NCI-H2196 treated with DMSO at 0.1 percent for 48 hours (cell line): ENCODE measurements around the gene RNASEH2A.
"Not testable (repeated sequence)": the region's sequence is repeated elsewhere in the genome, so short reads cannot be mapped to it uniquely, and the experiment has no call there.

Experiments used
- DNase-seq: peaks from one replicate; lab custom pipeline; 2025; ENCODE audit not compliant: unreplicated experiment; lab: John Stamatoyannopoulos, UW

Gene RNASEH2A

DNA sequence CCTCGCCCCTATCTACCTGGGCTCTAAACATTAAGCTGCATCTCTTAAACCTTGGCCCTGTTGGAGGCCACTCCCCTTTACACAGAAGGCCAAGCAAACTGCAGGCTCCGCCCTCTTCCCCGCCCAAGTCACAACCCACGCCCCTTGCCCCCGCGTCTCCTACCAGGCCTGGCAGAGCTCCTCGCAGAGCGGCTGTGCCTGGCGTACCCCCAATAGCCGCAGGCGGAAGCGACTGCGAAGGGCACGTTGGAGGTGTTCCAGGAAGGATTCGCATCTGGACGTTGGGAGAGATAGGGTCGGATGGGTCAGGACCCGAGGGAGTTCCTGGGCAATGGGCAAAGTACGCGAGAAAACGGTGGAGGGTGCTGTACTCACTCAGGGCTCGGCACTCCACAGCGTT is 22.1 kb downstream of the RNASEH2A start:
- DNase-seq: peak; percentile 73

DNA sequence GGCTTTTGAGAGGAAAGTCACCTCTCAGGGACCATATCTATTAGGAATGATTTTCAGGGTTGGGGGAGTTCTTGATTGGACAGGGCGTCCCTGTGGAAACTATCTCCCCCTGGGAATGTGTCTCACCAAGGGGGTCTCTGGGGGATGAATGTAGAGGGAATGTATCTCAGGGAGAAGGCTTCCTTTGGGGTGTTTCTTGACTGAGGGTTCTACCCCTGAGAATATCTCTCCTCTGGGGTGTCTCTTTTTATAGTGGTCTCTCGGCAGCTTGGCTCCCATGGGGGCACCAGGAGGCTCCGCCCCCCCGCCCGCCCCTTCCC is 27.0 kb downstream of the RNASEH2A start:
- no peak for DNase-seq

DNA sequence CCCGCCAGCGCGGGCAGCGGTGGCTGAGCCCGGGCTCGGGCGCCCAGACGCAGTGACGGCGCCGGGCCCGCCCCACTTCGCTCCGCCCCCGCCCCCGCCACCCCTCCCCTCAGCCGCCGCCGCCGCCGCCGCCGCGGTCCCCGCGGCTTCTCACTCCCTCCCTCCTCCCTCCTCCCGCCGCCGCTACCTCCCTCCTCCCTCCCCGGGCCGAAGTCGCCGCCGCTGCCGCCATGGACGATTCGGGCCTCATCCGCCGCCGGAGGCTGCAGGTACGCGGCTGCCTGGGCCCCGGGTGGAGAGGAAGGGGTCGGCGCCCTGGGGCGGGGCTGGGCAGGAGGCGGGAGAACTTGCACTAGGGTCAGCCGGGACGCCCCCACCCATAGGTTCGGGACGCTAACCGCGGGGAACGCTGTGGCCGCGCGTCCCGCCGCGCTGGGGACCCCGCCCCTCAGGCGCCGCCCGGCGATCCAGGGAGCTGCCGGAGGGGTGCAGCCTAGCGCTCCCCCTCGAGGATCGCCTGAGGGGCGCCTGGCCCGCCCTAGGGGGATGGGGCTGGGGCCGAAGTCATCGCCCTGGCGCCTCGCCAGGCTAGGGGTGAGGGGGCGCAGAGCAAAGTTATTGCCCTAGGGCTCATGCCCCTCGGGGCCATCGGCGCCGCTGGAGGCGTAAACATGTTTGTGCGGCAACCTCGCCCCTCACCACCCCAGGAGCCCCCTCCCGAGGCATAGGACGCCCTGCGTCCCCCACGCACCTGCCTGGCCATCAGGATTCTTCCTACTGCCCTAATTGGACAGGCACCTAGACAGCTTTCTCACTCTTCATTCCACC is 27.6 kb downstream of the RNASEH2A start:
- peak; percentile 36 for DNase-seq

DNA sequence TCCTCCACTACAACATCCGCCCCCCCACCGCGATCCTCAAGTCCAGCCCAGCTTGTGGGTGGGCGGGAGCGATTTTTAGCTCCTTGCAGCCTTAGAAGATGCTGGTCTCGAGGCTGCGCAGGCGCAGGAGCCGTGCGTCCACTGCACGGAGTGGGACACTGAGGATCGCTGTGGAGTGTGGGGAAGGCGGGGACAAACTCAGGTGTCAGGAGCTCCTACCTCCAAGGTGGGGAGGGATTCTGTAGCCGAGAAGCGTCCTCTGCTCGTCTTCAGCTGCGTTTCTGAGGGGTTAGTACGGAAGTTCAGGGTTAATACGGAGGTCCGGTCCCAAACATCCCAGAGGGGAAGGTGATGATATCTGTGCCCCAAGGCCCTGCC is 28.2 kb downstream of the RNASEH2A start, which contains the start of gene RTBDN:
Gene RTBDN (minus strand): TSS at position 14 of the 378 bp plus-strand sequence. CDS start 4,600 bp downstream, outside the sequence.
- peak; percentile 42 for DNase-seq

DNA sequence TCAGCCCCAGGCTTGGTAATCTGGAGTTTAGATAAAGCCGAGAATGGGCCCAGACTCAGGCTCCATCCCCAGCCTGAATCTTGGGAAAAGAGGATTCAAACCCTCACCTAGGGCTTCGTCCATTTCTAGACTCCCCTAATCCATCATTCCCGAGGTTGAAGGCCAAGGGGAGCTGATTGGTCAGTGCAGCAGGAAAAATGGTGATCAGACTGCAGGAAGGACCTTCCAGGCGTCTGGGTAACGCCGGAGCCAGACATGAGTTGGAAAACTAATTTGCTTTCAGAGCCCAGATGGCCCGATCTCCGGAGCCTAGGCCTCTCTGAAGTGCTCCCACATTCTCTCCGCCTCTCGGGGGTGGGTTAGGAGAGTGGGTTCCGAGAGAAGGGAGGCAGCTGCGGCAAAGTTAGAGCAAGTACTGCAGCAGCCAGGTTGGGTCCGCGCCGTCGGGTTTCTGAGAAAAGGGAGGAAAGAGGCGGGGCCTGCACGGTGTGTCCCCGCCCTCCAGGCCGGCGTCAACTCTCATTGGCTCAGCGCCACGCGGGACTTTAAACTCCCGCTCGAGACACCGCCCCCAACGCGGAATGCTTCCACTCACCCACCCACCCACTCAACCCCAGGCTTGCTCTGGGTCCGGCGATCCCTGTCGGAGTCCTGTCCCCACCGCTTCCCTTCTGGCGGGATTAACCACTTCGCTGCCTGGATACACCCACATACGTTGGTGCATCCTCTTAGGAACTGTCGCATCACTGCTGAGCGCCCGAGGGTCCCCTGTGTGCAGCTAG is 28.8 kb downstream of the RNASEH2A start:
- DNase-seq: peak; percentile 71

DNA sequence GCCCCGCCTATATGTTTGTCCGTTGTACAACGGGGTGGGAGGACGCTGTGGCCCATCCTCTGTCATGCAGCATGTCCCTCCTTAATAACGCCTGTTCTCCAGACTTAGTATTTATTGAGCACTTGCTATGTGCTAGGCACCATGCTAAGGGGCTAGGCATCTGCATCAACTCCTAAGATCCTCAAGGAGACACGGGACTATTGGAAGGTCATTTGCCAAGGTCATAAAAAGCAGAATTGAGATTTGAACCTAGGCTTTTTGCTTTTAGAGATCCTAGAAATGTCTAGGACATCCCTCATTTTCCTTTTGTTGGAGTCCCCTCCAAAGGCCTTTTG is 30.1 kb downstream of the RNASEH2A start:
- no peak for DNase-seq

DNA sequence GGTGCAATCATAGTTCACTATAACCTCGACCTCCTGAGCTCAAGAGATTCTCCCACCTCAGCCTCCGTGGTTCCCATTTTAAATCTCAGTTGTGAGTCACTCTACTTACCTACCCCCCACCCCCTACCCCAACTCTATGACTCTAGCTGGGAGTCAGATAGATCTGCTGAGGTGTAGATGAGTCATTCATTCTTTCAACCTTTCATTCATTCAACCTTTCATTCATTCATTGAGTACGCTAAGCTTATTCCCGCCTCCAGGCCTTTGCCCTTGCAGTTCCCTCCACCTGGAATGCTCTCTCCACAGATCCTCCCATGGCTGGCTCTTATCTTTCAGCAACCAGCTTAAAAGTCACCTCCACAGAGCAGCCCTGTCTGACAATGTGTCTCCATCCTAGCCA is 30.8 kb downstream of the RNASEH2A start:
- DNase-seq: no peak

DNA sequence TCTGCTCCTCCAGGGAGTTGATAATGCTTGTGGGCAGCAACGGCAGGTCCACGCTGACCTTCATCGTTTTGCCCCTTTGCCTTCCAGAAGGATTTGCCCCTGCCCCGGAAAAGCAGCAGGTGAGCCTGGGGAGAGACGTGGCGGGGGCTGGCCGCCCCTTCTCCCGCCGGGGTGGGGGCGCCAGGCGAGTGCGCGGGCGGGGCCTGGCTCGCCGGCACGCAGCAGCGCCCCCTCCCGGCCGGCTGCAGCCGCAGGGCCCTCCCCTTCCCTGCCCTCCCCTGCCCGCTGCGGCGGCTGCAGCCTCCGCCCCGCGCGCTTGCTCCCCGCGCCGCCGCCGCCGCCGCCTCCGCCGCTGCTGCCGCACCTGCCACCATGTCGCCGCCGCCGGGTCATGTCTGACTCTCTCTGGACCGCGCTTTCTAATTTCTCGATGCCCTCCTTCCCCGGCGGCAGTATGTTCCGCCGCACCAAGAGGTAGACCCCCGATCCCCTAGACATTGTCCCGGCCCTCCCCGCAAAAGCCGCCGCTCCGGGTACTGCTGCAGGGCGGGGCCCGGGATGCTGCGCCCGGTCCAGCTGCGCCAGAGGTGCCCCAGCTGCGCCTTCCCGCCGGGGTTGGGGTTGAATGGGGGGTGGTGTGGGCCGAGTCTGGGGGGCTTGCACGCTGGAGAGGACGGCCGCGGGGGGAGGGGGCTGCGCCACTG is 31.9 kb downstream of the RNASEH2A start, which contains the start of gene MAST1:
Gene MAST1 (plus strand): TSS at position 334 of the 704 bp plus-strand sequence. CDS start 58 bp downstream, at position 392.
- DNase-seq: peak; percentile 57

DNA sequence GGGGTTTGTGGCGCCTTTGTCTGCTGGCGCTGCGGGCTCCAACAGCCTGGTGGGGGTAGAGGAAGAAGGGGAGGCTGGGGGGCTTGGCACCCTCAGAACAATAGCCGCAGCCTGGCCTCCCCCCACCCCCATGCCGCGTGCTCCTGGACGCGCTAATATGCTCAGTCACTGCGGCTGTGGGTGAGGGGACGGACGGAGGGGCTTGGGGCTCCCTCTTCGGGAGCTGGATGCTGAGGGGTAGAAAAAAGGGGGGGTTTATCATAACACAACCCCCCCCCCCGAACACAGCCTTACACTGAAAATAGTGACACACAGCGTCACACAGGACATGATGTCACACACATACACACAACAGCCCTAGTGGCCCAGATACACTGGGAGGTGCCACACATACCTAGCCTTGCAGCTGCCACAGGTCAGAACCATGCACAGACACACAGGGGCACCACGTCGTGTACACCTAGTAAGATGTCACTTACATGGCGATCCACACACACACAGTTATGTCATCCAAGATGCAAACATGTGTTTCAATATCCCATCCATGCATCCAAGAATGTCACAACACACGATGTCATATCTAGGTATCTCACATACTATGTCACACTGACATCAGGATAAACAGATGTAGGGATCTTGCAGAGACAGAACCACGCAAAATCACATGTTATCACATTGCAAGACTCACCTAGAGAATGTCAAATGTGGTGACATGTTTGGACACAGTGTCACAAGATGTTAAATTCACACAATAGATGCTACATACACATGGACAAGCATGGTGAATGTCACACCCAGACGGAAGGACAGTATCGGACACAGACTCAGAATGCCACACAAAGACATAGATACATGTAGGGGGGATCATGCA is 32.7 kb downstream of the RNASEH2A start:
- DNase-seq: no peak

DNA sequence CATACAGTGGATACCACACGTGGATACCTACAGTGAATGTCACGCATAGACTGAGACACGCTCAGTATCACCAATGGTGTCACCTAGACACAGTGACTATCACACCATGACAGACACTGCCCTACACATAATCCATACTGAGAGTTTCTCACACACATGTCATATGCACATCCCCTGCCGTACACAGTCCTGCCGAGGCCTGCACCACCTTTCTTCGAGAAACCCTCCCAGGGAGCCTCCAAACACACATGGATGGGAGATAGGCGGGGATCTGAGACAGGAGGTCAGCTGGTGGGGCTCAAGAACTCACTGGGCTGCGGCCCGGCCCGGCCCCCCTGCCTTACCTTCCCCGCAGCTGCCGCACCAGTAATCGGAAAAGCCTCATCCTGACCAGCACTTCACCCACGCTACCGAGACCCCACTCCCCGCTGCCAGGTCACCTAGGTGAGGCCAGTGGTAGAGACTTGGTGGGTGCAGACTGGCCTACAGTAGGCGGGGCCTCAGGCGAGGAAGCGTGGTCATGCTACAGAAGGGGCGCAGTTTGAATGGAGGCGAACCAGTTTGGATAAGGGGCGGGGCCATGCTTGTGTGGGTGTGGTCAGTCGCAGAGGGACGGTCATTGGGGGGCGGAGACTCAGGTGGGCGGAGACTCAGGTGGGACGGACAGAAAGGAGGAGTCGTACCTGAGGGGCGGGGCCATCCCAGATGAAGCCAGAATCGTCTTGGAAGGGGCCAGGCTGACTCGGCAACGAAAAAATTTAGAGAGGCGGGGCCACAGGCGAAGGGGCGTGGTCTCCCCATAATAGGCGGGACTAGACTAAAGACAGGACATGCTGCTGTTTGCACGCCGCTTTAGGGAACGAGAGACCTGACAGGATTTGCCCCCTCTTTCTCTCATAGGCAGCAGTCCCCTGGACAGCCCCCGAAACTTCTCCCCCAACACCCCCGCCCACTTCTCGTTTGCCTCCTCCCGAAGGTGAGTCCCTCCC is 34.0 kb downstream of the RNASEH2A start:
- DNase-seq: peak; percentile 48

DNA sequence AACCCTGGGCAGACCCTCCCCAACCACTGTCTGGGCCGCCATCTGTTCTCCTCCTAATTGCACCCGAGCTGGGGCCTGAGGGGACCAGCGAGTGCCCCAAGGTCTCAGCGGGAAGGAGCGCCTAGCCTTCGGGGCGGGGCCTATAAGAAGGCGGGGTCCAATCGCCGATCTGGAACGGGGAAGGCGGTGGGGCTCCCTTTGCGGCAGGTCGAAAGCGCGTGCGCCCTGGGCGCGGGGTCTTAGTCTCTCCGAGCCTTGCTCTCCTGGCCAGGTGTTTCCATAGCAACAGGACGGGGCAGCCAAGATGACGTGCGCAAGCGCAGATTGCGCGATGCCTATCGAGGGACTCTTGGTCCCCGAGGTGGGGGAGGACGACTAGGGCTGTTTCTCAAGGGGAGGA is 34.7 kb downstream of the RNASEH2A start:
- DNase-seq: no peak

DNA sequence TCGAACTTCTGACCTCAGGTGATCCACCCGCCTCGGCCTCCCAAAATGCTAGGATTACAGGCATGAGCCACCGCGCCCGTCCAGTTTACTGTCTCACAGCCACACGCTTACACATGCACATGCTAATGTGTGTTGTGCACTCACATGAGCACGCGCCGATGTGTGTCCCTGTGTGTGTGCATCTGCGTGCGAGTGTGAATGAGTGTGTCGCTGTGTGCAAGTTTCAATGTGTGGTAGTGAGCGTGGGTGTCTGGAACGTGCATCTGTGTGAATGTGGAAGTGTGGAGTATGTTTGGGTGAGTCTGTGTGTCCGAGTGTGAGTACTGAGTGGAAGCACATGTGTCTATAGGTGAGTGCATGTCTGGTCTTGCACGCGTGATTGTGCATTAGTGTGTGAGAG is 36.1 kb downstream of the RNASEH2A start:
- DNase-seq: no peak

DNA sequence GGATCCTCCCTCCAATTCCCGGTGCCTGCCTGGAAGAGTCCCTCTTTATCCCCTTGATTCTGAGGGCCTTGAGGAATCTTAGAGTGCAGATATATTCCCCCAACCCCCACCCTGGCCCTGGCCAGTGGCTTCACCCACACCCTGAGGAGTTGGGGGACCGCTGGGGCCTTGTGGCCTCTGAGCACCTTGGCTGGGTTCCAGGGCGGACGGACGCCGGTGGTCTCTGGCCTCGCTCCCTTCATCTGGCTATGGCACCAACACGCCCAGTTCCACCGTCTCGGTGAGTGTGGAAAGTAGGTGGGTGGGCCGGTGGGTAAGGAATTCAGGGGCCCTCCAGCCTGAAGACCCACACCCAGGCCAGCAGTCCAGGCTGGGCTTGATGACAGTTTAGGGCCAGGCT is 36.9 kb downstream of the RNASEH2A start:
- DNase-seq: no peak

DNA sequence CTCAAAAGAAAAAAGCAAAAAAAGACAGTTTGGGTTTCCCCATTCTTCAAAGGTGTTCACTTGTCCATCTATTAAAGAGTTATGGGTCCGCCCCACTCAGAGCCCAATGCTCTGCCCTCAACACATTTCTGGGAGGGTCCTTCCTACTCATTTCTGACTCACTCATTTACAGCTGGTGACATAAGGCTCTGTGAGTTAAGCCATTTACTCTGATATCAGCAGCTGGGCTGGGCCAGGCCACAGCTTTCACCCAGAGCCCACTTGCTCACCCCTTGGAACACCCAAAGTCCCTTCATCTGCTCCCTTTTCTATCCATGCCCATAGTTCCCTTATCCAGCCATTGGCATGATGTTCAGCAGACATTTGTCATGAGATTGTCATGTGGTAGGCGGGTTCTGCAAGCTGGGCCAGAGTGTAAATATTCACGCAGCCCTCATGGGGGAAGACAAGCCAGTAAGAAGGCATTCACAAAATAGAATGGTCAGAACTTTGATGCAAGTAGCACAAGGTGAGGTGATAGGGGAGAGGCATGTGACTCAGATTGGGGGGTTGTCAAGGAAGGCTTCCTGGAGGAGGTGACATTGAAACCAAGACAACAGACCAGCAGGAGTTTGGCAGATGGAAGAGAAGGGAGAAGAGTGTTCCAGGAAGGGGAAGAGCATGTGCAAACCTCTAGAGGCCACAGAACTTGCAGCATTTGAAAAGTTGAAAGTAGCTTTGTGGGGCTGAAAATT is 37.8 kb downstream of the RNASEH2A start:
- DNase-seq: no peak

DNA sequence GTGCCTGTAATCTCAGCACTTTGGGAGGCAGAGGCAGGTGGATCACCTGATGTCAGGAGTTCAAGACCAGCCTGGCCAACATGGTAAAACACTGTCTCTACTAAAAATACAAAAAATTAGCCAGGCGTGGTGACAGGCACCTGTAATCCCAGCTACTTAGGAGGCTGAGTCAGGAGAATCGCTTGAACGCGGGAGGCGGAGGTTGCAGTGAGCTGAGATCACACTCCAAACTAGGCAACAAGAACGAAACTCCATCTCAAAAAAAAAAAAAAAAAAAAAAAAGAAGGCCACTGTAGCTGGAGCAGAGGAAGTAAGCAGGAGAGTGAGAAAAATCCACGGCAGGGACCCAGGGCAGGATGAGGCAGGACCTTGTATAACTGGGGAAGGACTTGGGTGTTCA is 40.2 kb downstream of the RNASEH2A start:
- DNase-seq: not testable (repeated sequence)

DNA sequence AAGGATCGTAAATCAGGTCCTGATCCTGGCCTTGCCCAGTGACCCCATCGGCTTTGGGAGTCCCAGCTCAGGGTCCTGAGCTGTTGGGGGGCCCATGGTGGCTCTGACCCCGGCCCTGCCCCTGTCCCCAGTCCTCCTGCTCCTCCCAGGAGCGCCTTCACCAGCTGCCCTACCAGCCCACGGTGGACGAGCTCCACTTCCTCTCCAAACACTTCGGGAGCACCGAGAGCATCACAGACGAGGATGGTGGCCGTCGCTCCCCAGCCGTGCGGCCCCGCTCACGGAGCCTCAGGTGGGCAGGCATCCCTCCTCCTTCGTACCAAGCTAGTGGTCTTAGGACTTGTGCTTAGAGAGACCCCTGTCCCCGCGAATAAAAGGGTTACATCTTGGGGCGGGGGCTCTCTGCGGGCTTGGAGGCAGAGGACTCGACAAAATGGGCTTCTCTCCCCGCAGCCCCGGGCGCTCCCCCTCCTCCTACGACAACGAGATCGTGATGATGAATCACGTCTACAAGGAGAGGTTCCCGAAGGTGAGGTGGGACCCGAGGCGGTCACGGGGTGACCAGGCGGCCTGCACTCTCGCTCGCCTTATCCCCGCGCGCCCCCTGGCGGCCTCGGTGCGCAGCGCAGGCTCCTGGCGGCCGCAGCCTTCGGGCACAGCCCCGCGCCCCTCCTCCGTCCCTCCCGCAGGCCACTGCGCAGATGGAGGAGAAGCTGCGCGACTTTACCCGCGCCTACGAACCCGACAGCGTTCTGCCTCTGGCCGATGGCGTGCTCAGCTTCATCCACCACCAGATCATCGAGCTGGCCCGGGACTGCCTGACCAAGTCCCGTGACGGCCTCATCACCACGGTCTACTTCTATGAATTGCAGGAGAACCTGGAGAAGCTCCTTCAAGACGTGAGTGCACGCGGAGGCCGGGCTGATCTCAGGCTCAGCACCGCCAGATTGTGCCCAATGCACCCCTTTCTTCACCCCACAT is 41.1 kb downstream of the RNASEH2A start:
- peak; percentile 73 for DNase-seq

DNA sequence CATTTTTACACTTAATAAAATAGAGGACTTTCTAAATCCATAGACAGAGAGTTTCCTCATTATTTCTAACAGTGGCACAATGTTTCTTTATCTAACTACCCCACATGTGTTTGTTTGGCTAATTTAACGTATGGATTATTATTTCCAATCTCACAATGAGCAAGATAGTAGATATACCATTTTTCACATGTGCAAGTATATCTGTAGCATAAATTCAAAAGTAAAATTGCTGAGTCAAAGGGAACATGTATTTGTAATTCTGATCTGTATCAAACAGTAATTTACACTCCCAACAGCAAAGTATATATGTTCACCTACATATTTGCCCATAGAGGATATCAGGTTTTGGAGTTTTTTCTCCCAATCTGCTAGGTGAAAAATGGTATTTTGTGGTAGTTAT is 50.3 kb downstream of the RNASEH2A start:
- no peak for DNase-seq
